KOPT-K1 (cell line): ENCODE measurements around the gene RAD23B.
"Not testable (repeated sequence)": the region's sequence is repeated elsewhere in the genome, so short reads cannot be mapped to it uniquely, and the experiment has no call there.

ENCODE experiments used
- H3K27ac ChIP-seq: fragments of 200-600 bp; sonication (generic); 2 replicates; pipeline ENCODE4 v1.5.1; 2016; ENCODE audit warnings: antibody characterized with exemption, mild to moderate bottlenecking, low read depth, low read length; ENCODE audit not compliant: poor library complexity, severe bottlenecking
- H3K36me3 ChIP-seq: fragments of 200-600 bp; sonication (generic); 2 replicates; pipeline ENCODE4 v1.5.1; 2017; ENCODE audit warnings: antibody characterized with exemption, mild to moderate bottlenecking, low read length, moderate library complexity; ENCODE audit not compliant: insufficient read depth
- H3K9me3 ChIP-seq: fragments of 200-600 bp; sonication (generic); 2 replicates; pipeline ENCODE4 v1.5.1; 2017; ENCODE audit warnings: antibody characterized with exemption, low read length, mild to moderate bottlenecking; ENCODE audit not compliant: insufficient read depth, poor library complexity, severe bottlenecking

Gene RAD23B

DNA sequence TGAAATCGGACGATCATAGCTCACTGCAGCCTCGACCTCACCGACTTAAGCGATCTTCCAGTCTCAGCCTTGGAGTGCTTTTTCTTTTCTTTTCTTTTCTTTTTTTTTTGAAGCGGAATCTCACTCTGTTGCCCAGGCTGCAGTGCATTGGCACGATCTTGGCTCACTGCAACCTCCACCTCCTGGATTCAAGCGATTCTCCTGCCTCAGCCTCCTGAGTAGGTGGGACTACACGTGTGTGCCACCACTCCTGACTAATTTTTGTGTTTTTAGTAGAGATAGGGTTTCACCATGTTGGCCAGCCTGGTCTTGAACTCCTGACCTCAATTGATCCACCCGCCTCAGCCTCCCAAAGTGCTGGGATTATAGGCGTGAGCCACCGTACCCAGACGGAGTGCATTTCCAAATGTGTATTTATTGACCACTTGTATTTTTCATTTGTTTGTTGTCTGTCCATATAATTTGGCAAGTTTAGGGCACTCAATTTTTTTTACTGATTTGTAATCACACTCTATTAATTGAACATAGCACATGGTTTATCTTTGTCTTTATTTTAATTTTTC lies 23.2 kb upstream of the RAD23B start:
- not testable (repeated sequence) for H3K9me3 ChIP-seq, H3K27ac ChIP-seq, H3K36me3 ChIP-seq

DNA sequence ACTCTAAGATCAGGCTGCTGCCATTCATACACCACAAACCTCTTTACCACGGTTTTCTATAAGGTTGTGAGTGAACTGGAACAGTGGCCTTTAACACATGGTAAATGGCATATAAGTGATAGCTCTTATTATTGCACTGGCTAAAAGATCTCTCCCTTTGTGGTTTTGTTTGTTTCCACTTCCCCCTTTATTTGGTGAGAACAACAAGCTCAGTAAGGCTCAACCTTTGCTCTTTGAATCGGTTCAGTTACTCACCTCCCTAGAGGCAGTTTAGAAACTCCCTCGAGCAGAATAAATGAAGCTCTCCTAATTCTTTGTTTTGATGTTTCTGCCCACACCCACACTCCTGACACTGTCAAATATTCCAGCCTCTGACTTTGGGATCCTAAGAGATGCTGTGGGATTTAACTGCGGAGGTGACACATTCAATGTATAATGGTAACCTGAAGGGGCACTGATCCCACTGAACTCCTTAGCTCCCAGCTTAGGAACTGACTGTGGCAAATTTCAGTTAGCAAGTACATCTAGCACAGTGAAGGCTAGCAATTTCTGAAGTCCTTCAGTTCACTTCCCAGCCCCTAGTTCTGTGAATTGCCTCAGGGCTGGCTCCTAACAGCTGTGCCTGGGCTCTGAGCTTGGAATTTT lies 22.5 kb upstream of the RAD23B start:
- no peak overlapping the region for H3K27ac ChIP-seq
- no peaks in the 10 kb centered on the region for H3K36me3 ChIP-seq
- H3K9me3 ChIP-seq: peaks cover 4% of the 10 kb centered on the region

DNA sequence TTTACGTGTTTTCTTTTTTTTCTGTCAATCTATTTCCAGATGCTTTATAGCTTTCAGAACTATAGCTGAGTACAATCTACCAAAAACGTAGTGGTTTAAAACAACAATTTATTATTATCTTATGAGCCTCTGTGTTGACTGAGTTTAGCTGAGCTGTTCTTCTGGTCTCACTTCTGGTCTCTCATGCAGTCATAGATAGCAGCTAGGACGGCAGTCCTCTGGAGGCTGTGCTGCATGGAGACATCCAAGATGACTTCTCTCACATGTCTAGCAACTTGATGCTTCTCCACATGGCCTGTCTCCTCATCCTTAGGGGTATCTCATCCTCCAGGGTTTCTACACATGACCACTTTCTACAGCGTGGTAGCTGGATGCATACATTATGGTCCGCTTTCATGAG lies 22.0 kb upstream of the RAD23B start:
- H3K27ac ChIP-seq: no peak overlapping the region

DNA sequence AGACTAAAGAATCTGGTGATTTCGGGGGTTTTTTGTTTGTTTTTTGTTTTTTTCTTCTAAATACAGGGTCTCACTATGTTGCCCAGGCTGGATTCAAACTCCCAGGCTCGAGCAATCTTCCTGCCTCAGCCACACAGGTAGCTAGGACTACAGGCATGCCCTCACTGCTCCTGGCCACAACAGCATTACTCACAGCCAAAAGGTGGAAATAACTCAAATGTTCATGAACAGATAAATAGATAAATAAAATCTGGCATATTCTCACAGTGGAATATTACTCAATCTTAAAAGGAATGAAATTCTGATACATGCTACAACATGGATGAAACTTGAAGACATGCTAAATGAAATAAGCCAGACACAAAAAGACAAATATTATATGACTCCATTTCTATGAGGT lies 19.8 kb upstream of the RAD23B start:
- Histone ChIP-seq H3K9me3 (peaks cover 4% of the 10 kb centered on the region), H3K36me3 (no peaks in the 10 kb centered on the region), H3K27ac (no peak overlapping the region)

More for the DNA sequence above, 22.0 kb upstream of the RAD23B start:
- Histone ChIP-seq H3K9me3 (peaks cover 4% of the 10 kb centered on the region), H3K36me3 (no peaks in the 10 kb centered on the region)

DNA sequence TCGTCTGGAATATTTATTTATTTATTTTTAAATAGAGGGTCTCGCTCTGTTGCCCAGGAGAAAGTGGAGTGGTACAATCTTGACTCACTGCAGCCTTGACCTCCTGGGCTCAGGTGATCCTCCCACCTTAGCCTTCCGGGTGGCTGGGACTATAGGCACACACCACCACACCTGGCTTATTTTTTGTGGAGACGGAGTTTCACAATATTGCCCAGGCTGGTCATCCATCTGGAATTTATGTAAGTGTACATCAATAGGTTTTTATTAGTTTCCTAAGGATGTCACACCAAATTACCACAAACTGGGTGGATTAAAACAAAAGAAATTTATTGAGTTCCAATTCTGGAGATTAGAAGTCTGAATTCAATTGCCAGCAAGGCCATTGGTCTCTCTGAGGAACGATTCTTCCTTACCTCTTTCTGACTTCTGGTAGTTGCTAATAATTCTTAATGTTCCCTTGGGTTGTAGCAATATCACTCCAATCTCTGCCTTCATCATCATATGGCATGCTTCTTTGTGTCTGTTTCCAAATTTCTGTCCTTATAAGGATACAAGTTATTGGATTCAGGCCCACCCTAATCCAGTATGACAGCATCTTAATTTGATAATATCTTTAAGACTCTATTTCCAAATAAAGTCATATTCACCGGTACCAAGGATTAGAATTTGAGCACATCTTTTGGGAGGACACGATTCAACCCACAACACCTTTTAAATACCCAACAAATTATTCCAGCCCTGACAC lies 16.3 kb upstream of the RAD23B start:
- H3K9me3 ChIP-seq: peaks cover 4% of the 10 kb centered on the region
- no peak overlapping the region for H3K27ac ChIP-seq
- no peaks in the 10 kb centered on the region for H3K36me3 ChIP-seq

DNA sequence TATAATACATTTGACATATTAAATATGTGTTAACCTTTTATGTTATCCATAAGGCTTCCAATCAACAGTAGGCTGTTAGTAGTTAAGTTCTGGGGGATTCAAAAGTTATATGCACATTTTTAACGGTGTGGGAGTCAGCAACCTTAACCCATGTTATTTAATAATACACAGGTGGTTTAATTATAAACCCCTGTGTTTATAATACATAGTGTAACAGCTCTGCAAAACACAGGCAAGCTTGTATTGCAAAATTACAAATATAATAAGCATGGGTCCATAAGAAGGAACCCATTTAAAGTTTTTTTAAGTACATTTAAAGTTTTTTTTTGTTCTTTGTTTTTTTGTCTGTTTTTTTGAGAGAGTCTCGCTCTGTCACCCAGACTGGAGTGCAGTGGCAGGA lies 14.5 kb upstream of the RAD23B start:
- Histone ChIP-seq H3K27ac (no peak overlapping the region), H3K36me3 (no peaks in the 10 kb centered on the region), H3K9me3 (peaks cover 4% of the 10 kb centered on the region)

DNA sequence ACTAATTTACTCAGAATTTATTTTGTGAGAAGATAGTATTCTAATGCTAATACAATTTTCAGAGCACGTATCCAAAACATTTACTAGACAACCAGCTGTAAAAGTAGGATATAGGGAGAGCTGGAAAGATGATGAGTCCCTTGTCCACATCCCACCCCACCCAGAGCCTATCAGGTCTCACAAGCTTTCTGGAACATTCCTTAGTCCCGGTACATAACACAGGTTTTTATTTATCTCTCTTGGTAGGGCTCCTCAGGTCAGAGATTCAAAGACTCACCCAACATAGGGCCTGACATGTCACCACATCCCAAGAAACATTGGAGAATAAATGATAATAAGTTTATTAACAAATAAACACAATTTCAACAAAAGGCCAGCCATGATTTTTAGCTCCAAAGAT lies 13.8 kb upstream of the RAD23B start:
- Histone ChIP-seq H3K27ac (no peak overlapping the region), H3K9me3 (peaks cover 4% of the 10 kb centered on the region), H3K36me3 (no peaks in the 10 kb centered on the region)

DNA sequence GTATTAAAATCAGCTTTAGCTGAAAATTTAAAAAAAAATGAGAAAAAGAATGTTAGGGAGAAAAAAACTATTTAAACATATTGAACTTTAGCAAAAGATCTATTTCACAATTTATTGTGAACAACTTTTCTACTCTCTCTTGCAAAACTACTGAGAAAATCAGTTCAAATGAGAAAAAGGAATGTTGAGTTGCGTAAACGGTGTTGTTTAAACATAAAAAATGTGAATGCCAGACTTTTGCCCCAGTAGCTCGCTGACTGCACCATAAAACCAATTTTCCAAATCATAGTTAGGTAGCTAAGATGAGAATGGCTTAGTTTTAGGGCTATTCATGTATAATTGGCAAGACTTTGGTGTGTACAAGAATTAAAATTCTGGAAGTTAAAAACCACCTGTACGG lies 13.4 kb upstream of the RAD23B start:
- H3K27ac ChIP-seq: no peak overlapping the region
- H3K36me3 ChIP-seq: no peaks in the 10 kb centered on the region
- H3K9me3 ChIP-seq: peaks cover 4% of the 10 kb centered on the region

DNA sequence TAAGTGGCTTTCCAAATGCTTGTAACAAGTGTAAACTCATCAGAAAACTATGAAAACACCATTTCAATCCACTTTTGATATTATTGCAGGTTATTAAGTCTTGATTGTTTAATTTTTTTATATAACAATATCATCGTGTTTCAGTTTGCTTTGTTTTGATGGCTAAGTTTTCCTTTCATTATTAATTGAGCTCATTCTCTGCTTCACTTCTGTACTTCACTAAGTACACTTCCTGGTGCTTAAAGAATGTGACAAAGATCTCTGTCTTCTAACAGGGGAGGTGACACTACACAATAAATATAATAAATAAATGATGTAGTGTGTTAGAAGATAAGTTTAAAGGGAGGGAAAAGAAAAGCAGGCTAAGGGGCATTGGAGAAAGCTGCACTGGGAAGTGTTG lies 13.0 kb upstream of the RAD23B start:
- no peak overlapping the region for H3K27ac ChIP-seq
- H3K36me3 ChIP-seq: no peaks in the 10 kb centered on the region
- H3K9me3 ChIP-seq: peaks cover 2% of the 10 kb centered on the region

DNA sequence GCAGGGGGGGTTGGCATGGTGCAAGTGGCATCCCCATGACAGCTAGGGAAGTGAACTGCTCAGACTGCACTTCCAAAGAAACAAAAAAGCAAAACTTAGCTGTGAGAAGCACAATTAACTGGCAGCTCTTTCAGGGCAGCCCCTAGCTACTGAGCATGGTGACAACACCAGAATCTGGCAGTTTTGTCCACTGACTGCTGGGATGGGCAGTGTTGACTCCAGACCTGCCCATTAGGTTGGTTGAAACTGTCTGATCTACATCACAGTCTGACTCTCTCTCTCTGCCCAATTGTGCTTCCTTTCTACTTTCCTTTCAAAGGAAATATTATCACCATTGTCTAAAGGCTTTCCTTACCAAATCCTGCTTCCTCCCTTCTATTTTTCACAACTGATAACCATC lies 12.5 kb upstream of the RAD23B start:
- H3K27ac ChIP-seq: no peak overlapping the region
- no peaks in the 10 kb centered on the region for H3K36me3 ChIP-seq
- H3K9me3 ChIP-seq: no peaks in the 10 kb centered on the region

DNA sequence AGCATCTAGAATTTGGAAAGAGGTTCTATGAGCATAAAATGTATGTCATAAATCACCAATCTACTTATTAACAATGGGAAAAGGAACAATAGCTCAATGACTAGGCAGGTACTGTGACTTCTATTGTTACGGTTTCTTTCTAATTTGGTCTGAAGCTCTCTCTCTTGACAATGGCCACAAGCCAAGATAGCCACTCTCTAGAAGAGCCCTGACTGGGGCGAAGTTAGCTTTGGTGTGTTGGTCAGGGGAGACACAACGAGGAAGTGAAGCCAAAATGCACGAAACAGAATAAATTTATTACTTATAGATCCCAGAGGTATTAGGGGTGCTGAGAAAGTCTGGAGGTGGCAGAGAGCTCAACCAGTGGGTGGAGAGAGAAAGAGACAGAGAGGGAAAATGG lies 9.4 kb upstream of the RAD23B start:
- Histone ChIP-seq H3K27ac (no peak overlapping the region), H3K9me3 (no peaks in the 10 kb centered on the region), H3K36me3 (no peaks in the 10 kb centered on the region)

DNA sequence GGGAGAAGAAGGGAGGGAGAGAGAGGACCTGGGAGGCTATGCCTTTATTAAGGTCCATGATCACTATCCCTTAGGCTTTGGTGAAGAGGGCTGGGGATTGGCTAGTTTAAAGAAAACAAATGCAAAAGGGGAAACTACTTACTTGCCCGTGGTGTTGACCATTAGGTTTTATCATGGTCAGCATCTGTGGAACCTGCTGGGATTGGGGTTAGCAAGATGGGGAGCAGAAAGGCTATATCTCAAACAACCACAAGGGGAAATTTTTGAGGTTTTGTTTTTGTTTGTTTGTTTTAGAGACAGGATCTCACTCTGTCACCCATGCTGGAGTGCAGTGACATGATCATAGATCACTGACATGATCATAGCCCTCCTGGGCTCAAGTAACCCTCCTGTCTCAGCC lies 9.0 kb upstream of the RAD23B start:
- no peaks in the 10 kb centered on the region for H3K9me3 ChIP-seq
- no peak overlapping the region for H3K27ac ChIP-seq
- no peaks in the 10 kb centered on the region for H3K36me3 ChIP-seq

DNA sequence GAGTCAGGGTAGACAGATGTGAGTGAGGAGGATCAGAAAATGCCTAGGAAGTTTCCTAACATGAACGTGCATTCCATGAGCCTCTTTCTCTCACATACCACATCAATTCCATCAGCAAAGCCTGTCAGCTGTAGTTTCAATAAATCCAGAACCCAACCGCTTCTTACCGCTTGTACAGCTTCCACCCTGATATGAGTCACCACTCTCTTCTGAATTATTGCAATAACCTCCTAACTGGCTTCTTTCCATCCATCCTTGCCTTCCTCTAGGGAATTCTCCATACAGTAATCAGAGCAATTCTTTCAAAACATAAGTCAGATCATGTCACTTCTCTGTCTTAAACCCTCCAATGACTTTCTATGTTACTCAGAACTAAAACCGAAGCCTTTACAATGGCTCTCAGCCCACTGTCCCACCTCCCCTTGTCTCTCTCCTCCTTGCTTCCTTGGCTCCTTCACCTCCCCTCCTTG lies 8.1 kb upstream of the RAD23B start:
- Histone ChIP-seq H3K36me3 (no peaks in the 10 kb centered on the region), H3K9me3 (no peaks in the 10 kb centered on the region), H3K27ac (no peak overlapping the region)

DNA sequence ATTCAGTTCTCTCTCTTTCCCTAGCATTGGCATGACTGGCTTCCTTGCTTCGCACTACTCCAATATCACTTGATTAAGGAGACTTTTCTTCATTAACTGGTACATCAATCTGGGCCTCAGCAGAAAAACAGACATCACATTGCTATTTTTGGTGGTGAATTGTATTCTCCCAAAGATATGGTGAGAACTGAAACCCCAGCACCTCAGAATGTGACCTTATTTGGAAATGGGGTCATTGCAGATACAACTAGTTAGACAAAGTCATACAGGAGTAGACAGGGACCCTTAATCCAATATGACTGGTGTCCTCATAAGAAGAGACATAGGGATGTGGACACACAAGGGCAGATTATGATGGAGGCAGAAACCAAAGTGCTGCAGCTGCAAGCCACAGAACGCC lies 7.5 kb upstream of the RAD23B start:
- Histone ChIP-seq H3K9me3 (no peaks in the 10 kb centered on the region), H3K36me3 (no peaks in the 10 kb centered on the region), H3K27ac (no peak overlapping the region)

DNA sequence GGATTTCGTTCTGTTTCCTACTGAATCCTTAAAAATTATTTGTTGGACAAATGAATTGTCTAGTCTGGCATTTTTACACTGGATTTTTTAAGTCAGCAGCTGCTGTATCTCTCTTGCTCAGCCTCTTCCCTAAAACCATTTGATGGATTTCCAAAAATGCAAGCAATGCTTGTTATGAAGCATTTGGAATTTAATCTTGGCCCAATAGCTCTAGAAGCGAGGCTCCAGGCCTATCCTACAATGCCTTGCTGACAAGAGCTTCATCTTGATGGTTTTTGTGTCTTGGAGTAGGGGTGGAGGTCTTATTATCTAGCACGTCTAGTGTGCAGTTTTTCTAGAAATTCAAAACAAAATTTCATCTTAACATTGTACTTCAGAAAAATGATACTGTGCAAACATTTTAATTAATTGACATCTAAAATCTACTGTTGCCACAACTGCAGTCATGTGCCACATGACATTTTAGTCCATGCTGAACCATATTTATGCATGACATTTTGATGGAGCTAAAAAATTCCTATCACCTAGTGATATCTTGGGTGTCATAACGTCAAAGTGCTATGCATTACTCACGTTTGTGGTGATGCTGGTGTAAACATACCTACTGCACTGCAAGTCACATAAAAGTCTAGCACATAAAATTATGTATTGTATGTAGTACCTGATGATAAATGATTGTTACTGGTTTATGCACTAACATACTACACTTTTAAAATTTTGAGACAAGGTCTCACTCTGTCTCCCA lies 5.9 kb upstream of the RAD23B start:
- H3K27ac ChIP-seq: no peak overlapping the region
- no peaks in the 10 kb centered on the region for H3K9me3 ChIP-seq
- no peaks in the 10 kb centered on the region for H3K36me3 ChIP-seq
